GM21619 (cell line): ENCODE data around the gene TOPORS.
"Not testable (repeated sequence)": the region's sequence is repeated elsewhere in the genome, so short reads cannot be mapped to it uniquely, and the experiment has no call there.

Experiments used
- ATAC-seq: cut with Tn5 transposase; IDR thresholded peaks from one replicate; pipeline ENCODE4 v1.9.1; 2021; ENCODE audit not compliant: unreplicated experiment

The TOPORS gene

GRCh38 chr9:32552172-32552872 lies at the start of gene TOPORS, which contains the start of gene SMIM27:
Gene TOPORS, minus strand, starts transcription at chr9:32552586. Its CDS starts 150 bp downstream, at chr9:32552436.
Gene SMIM27, plus strand, starts transcription at chr9:32552327. Its CDS starts 108 bp downstream, at chr9:32552435.
- ATAC-seq, result peak; percentile 66

- not testable (repeated sequence) for ATAC-seq
These were observed 46.6 kb upstream of the TOPORS start for GRCh38 chr9:32599021-32599420.

- ATAC-seq, result no peak
These were observed 44.5 kb upstream of the TOPORS start for GRCh38 chr9:32596936-32597335.

DNA sequence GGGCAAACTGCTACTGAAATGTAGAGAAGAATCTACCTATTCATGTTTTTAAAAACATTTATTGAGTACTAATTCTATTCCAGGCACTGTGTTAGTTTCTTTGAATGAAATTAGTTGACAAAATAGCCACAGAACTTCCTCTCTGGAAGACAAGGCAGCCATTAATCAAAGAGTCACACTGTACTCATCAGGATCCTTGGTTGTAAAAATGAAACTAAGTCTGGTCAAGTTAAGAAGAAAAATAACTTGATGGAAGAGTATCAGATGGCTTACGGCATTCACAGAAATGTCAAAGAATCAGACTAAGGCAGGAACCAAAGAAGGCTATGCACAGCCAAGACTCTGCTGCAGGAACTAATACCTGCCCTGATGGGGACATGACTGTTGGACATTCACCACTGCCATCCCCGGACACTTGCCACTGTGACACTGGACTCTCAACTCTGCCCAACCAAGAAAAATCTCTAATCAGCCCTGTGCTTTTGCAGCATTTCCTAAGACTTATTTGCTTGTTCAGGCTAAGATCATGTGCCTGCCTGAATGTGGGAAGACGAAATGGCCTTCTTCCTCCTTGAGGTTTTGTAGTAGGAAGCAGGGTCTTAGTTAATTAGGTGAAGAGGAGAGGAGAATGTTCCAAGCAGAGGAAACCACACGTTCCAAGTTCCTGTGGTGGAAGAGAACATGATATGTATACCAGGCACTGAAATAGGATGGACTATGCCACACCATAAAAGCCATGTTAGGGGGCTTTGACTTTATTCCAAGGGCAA lies 43.9 kb upstream of the TOPORS start:
- ATAC-seq, result no peak

DNA sequence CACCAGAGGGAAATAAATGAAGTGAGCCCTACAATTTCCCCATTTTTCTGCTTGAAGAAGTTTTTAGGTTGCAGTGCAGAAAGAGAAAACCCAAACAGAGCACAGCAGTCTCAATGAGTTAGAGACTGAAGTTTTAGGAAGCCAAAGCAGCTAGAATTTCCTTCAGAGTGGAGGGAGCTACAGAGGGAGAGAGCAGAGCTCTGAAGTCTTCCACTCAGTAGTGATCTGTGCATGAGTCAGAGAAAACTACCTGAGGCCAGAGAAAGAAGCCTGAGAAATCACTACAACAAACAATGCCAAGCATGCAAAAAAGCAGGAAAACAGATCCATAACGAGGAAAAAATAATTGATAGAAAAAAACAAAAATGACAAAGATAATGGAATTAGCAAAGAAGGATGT lies 38.5 kb upstream of the TOPORS start:
- ATAC-seq, result no peak

GRCh38 chr9:32590476-32590875 lies 38.1 kb upstream of the TOPORS start:
- no peak for ATAC-seq

DNA sequence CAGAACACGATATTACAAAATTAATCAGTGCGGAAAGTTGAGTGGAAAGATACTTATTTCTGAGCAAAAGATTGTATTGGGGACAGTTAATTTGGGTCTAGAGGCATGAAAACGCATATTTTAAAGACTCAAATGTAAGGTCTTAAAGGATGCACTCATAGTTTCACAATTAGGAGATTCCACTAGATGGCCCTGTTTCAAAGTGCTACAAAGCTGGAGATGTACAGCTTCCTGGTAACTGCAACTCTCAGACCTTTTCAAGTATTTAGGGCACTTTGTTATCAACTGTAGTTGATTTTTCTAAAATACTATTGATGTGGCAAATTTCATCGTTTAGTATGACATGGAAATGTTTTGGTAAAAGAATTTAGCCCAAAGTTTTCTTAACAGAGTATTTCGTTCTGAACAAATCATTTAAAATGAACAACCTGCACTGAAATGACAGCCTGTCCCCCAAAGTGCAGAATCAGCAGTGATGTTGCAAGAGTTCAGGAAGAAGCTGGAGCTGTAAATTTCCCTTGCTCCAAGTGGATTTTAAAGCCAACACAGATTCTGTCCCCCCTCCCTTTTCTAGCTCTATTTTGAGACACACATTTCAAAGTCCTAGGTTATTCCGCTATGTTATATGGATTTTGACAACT lies 36.8 kb upstream of the TOPORS start:
- peak; percentile 79 for ATAC-seq

- no peak for ATAC-seq
These were observed 35.5 kb upstream of the TOPORS start for GRCh38 chr9:32587901-32588300.

- ATAC-seq, result no peak
These were observed 32.4 kb upstream of the TOPORS start for GRCh38 chr9:32584784-32585183.

DNA sequence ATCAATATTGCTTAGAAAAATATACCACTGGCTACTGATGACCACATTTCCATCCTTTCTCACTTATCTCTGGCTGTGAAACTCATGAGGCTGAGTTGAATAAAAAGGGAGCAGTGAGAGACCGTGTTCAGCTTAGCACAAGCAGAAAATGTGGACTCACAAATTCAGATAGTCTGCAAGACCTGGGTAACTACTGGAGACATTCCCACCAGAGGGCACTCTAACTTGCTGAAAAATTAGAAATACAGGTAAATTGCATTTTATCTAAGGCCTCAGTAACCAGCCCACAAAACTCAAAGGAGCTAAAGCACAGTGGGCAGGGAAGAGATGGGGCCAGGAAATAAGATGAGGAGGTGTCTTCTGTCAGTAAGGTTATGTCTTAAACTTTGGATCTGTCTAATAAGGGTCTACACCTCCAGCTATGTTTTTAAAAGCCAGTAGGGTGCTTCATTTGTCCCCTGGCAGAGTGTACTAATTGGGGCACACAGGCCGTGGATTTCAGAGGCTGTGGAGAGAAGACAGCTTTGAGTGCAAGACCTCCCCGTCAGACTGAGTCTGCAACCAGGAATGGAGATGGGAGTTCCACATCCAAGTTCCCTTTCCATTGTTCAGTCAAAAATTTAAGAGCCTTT lies 29.2 kb upstream of the TOPORS start:
- no peak for ATAC-seq

DNA sequence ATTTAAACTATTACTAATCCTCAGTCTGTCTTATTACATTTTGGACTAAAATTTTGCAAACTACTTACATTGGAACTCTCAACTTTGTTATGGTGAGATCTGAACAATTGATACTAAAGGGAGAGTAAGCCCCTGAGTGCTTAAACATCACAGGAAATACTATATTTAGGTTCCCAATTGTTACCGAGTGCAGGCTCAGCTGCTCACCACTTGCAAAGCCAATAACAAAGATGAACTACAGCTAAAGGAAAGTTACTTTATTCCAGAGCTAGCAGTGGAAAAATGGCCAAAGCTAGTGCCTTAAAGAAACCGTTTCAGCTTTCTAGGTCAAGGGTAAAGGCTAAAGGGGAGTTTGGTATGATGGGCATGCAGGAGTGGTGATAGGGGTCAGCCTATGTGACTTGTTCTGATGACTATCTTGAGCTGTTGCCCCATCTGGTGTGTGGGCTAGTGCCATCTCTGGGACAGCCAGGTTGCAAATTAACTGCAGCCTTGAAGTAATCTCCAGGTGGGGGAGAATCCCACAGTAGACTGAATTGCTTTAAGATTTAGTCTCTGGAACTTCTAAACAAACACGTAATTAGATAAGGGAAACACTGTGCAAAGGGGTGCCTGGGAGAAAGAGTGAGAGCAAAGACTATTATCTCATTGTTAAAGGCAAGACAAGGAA lies 28.4 kb upstream of the TOPORS start:
- no peak for ATAC-seq

- ATAC-seq, result no peak
These were observed 27.4 kb upstream of the TOPORS start for GRCh38 chr9:32579706-32580331.

DNA sequence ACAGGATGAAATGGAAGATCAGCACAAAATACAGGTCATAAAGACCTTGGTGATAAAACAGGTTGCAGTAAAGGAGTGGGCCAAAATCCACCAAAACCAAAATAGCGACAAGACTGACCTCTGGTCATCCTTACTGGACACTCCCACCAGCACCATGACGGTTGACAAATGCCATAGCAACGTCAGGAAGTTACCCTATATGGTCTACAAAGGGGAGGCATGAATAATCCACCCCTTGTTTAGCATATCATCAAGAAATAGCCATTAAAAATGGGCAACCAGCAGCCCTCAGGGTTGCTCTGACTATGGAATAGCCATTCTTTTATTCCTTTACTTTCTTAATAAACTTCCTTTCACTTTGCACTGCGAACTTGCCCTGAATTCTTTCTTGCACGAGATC lies 26.6 kb upstream of the TOPORS start:
- ATAC-seq, result no peak

DNA sequence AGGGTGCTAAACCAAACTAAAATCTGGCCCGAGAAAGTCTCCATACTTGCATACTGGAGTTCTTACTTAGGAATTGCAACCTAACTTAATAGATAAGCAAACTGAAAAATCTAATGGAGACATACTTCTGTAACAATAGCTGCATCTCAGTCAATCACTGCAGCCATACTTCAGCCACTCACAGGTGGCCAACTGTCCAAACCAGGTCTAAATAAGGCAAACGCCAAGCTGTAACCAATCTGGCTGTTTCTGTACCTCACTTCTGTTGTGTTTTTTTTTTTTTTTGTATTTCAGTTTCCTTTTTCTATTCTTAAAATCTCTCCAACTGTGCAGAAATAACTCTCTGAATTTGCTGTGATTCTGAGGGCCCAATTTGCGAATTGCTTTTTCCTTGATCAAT lies 24.9 kb upstream of the TOPORS start:
- no peak for ATAC-seq

DNA sequence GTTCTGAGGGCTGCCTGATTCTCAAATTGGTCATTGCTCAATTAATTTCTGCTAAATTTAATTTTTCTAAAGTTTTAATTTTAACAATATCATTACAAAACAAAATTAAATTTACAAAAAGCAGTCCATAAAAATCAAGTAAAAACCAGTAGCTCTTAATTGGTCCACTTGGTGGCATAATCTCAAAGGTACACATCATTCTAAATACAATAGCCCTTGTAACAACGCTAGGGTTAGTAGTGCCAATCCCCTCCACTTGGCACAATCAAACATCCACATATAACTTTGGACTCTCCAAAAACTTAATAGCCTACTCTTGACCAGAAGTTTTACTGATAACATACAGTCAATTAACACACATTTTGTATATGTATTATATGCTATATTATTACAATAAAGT lies 22.5 kb upstream of the TOPORS start:
- no peak for ATAC-seq

DNA sequence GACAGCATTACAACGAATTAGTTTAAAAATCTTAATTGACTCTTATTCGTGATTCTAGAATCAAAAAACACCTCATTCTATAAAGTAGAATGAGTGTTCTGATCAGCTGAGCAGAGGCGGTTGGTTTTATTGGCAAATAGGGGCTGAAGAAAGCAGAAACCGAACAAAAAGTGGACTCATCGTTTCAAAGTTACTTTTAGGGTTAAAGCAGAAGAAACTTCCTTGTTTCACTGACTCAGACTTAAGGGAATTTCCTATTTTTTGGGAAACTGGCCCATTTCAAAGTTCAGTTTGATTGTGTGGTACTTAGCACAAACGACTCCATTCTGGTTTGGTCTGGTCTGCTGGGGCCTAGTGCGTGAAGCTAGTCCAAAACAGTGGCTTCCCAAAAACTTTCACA lies 21.4 kb upstream of the TOPORS start:
- no peak for ATAC-seq

DNA sequence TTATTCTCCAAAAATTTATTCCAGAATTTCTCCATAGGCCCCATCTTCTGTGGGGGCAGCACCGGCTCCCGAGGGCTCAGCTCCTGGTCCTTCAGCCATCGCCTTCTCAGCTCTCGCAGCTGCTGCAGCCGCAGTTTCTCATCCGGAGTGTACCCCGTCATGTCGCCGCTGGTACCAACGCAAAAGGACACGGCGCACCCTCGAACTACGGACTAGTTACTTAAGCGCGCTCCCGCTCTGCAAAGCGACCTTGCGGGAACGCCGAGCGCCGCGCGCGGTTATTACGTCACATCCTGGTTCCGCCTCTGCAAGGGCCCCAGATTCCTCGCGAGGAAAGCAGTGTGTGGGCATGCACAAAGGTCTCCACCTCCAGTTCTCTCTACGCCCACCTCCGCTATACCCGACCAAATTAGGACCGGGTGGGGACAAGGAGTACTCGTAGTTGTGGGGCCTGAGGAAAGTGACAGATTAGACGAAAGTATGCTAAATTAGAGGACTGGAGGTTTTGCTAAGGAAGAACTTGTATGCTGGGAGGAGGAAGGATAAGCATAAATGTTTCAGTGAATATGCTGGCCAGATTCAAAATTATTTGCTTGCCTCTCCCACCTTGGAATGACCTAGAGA lies 20.6 kb upstream of the TOPORS start, which contains the start of gene NDUFB6:
Gene NDUFB6 (minus strand): TSS at position 260 of the 624 bp plus-strand sequence. CDS start 99 bp downstream, at position 161.
- peak; percentile 86 for ATAC-seq

GRCh38 chr9:32571969-32572899 lies 19.8 kb upstream of the TOPORS start:
- peak; percentile 88 for ATAC-seq

DNA sequence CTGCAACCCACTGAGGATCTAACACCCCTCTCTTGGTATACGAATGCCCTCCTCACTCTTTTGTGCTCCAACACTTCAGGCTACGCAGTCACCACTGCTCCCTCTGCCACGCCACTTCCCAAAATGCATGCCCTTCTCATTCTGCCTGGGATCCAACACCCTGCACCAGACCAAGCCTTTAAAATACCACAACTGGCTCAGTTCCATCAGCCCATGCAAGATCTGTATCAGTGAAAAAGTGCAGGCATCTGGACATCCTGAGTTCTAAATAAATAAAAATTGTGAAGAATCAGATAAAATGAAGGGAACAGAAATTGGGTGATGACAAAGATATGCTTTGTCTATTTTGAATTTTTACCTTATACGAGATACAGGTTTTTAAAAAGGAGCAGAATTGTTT lies 17.9 kb upstream of the TOPORS start:
- no peak for ATAC-seq
